ENCODE results near the gene YJU2. TPM values are rescaled to one million over a fixed set of nuclear protein-coding genes. Genes with fewer than 3 reads are reported as not detected.
"Not testable (repeated sequence)": the region's sequence is repeated elsewhere in the genome, so short reads cannot be mapped to it uniquely, and the experiment has no call there.

The YJU2 gene
- total RNA-seq, 1 experiment from 2014 or later, result 11.0 TPM

GRCh38 chr19:4216846-4217245 is 30.0 kb upstream of the YJU2 start:
- Histone ChIP-seq H3K9me3 (ENCODE audit: insufficient read depth, low read depth) (no peaks in the 10 kb centered on the region), H3K27me3 (ENCODE audit: insufficient read depth, low read depth) (no peaks in the 10 kb centered on the region), H4K20me1 (ENCODE audit: insufficient read depth) (no peaks in the 10 kb centered on the region), H2AFZ (no peak overlapping the region), H3K4me2 (no peak overlapping the region), H3K27ac (no peak overlapping the region), H3K9me2 (ENCODE audit: insufficient read depth) (no peaks in the 10 kb centered on the region), H3K79me2 (ENCODE audit: low read depth) (no peaks in the 10 kb centered on the region), H3F3A (ENCODE audit: insufficient read depth, low read depth) (no peaks in the 10 kb centered on the region), H3K4me1 (replicated peaks; ENCODE audit: insufficient read depth) (no peaks in the 10 kb centered on the region), H3K36me3 (ENCODE audit: low read depth) (no peaks in the 10 kb centered on the region), H3K4me3 (no peak overlapping the region)
- TF ChIP-seq, protein P1, sequence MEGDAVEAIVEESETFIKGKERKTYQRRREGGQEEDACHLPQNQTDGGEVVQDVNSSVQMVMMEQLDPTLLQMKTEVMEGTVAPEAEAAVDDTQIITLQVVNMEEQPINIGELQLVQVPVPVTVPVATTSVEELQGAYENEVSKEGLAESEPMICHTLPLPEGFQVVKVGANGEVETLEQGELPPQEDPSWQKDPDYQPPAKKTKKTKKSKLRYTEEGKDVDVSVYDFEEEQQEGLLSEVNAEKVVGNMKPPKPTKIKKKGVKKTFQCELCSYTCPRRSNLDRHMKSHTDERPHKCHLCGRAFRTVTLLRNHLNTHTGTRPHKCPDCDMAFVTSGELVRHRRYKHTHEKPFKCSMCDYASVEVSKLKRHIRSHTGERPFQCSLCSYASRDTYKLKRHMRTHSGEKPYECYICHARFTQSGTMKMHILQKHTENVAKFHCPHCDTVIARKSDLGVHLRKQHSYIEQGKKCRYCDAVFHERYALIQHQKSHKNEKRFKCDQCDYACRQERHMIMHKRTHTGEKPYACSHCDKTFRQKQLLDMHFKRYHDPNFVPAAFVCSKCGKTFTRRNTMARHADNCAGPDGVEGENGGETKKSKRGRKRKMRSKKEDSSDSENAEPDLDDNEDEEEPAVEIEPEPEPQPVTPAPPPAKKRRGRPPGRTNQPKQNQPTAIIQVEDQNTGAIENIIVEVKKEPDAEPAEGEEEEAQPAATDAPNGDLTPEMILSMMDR (conservative IDR thresholded peaks at IDR 0.05), result no peak
- TF ChIP-seq EZH2 (IDR thresholded peaks at IDR 0.05; ENCODE audit: low read depth), result no peak
- CTCF ChIA-PET, result no interaction called here
- POLR2A ChIA-PET (ENCODE audit: unreplicated experiment), result no interaction called here
- no peak for DNase-seq
- intact Hi-C loops (cut with micrococcal nuclease; ENCODE audit: unreplicated experiment), result no loop called here
- BruUV-seq (replicated peaks), result no TSS peak

DNA sequence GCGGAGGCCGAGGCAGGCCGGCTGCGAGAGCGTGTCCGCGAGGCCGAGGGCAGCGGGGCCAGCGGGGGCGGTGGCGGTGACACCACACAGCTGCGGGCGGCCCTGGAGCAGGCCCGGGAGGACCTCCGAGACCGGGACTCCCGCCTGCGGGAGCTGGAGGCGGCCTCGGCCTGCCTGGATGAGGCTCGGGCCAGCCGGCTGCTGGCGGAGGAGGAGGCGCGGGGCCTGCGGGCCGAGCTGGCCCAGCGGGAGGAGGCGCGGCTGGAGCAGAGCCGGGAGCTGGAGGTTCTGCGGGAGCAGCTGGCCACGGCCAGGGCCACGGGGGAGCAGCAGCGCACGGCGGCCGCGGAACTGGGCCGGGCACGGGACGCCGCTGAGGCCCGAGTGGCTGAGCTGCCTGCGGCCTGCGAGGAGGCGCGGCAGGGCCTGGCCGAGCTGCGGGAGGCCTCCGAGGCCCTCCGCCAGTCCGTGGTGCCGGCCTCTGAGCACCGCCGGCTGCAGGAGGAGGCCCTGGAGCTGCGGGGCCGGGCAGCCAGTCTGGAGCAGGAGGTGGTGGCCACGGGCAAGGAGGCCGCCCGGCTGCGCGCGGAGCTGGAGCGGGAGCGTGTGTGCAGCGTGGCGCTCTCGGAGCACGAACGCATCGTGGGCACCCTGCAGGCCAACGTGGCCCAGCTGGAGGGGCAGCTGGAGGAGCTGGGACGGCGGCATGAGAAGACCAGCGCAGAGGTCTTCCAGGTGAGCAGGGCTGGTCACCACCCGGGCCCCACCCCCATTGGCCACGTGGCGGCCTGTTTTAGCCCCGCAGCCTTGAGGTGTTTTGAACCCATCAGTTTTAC is 29.2 kb upstream of the YJU2 start:
- Histone ChIP-seq H3K79me2 (ENCODE audit: low read depth) (no peaks in the 10 kb centered on the region), H3K4me3 (no peak overlapping the region), H2AFZ (no peak overlapping the region), H3K27me3 (ENCODE audit: insufficient read depth, low read depth) (no peaks in the 10 kb centered on the region), H3K9me3 (ENCODE audit: insufficient read depth, low read depth) (no peaks in the 10 kb centered on the region), H3K27ac (no peak overlapping the region), H3K36me3 (ENCODE audit: low read depth) (no peaks in the 10 kb centered on the region), H3F3A (ENCODE audit: insufficient read depth, low read depth) (no peaks in the 10 kb centered on the region), H3K4me2 (no peak overlapping the region), H4K20me1 (ENCODE audit: insufficient read depth) (no peaks in the 10 kb centered on the region), H3K4me1 (replicated peaks; ENCODE audit: insufficient read depth) (no peaks in the 10 kb centered on the region), H3K9me2 (ENCODE audit: insufficient read depth) (no peaks in the 10 kb centered on the region)
- DNase-seq, result no peak
- TF ChIP-seq, protein P1 (conservative IDR thresholded peaks at IDR 0.05), result no peak
- TF ChIP-seq EZH2 (IDR thresholded peaks at IDR 0.05; ENCODE audit: low read depth), result no peak
- intact Hi-C loops (cut with micrococcal nuclease; ENCODE audit: unreplicated experiment), result no loop called here
- BruUV-seq (replicated peaks), result no TSS peak
- POLR2A ChIA-PET (ENCODE audit: unreplicated experiment), result no interaction called here
- CTCF ChIA-PET, result no interaction called here

DNA sequence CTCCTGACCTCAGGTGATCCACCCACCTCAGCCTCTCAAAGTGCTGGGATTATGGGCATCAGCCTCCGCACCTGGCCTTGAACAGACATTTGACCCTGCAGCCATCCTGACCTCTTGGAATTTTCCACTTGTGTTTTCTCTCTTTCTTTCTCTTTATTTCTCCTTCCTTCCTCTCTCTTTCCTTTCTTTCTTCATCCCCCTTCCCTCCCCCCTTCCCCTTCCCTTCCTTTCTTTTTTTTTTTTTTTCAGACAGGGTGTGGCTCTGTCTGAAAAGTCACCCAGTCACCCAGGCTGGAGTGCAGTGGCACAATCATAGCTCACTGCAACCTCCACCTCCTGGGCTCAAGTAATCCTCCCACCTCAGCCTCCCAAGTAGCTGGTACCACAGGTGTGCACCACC is 28.4 kb upstream of the YJU2 start:
- H2AFZ ChIP-seq; H4K20me1 ChIP-seq (ENCODE audit: insufficient read depth); BruUV-seq (replicated peaks); H3K4me1 ChIP-seq (replicated peaks; ENCODE audit: insufficient read depth); H3F3A ChIP-seq (ENCODE audit: insufficient read depth, low read depth); H3K36me3 ChIP-seq (ENCODE audit: low read depth); intact Hi-C loops (cut with micrococcal nuclease; ENCODE audit: unreplicated experiment); POLR2A ChIA-PET (ENCODE audit: unreplicated experiment); H3K9me3 ChIP-seq (ENCODE audit: insufficient read depth, low read depth); H3K79me2 ChIP-seq (ENCODE audit: low read depth); H3K27me3 ChIP-seq (ENCODE audit: insufficient read depth, low read depth); H3K4me3 ChIP-seq; H3K4me2 ChIP-seq; H3K27ac ChIP-seq; DNase-seq; H3K9me2 ChIP-seq (ENCODE audit: insufficient read depth): not testable (repeated sequence)
- CTCF ChIA-PET, result interaction anchor here (0.7 kb wide), 1 partner anchor 642 kb away, joined by 4 read pairs; no protein-coding TSS in a partner anchor

DNA sequence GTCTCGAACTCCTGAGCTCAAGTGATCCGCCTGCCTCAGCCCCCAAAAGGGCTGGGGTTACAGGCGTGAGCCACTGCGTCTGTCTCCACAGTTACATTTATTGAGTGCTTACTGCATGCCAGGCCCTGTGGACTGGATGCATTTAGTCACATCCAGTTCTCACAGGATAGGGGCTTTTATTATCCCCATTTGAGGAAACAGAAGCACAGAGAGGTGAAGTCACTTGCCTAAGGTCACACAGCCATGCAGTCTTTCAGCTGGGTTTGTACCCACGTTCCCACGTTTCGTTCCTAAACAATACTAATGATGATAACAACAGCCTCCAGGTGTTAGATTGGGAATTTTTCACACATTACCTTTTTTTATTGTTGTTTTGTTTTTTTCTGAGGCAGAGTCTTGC is 26.7 kb upstream of the YJU2 start:
- no peaks in the 10 kb centered on the region for H3K9me3 ChIP-seq (ENCODE audit: insufficient read depth, low read depth)
- no peaks in the 10 kb centered on the region for H3K36me3 ChIP-seq (ENCODE audit: low read depth)
- POLR2A ChIA-PET (ENCODE audit: unreplicated experiment), result no interaction called here
- no peak overlapping the region for H3K27ac ChIP-seq
- H3K4me2 ChIP-seq, result no peak overlapping the region
- H3K27me3 ChIP-seq (ENCODE audit: insufficient read depth, low read depth), result no peaks in the 10 kb centered on the region
- TF ChIP-seq, protein P1 (conservative IDR thresholded peaks at IDR 0.05), result no peak
- no peak for TF ChIP-seq EZH2 (IDR thresholded peaks at IDR 0.05; ENCODE audit: low read depth)
- DNase-seq, result no peak
- no TSS peak for BruUV-seq (replicated peaks)
- CTCF ChIA-PET, result no interaction called here
- no peaks in the 10 kb centered on the region for H3K79me2 ChIP-seq (ENCODE audit: low read depth)
- no peak overlapping the region for H2AFZ ChIP-seq
- no peaks in the 10 kb centered on the region for H3K4me1 ChIP-seq (replicated peaks; ENCODE audit: insufficient read depth)
- no peaks in the 10 kb centered on the region for H3K9me2 ChIP-seq (ENCODE audit: insufficient read depth)
- no peaks in the 10 kb centered on the region for H4K20me1 ChIP-seq (ENCODE audit: insufficient read depth)
- intact Hi-C loops (cut with micrococcal nuclease; ENCODE audit: unreplicated experiment), result no loop called here
- H3F3A ChIP-seq (ENCODE audit: insufficient read depth, low read depth), result no peaks in the 10 kb centered on the region
- no peak overlapping the region for H3K4me3 ChIP-seq

Measured in PC-9 (cell line).